Astrocyte (in vitro differentiated cells and primary cell): ENCODE results near the gene HSD3B2. TPM values are rescaled to one million over a fixed set of nuclear protein-coding genes. Genes with fewer than 3 reads are reported as not detected.

Source experiments
- DNase-seq: peaks from one replicate; pipeline ENCODE4 v3.0.0-alpha.2; 2010; ENCODE audit warnings: low read depth
- FAIRE-seq: peaks from 2 replicates; lab custom pipeline; 2011; peaks lifted over from hg19 to GRCh38; lab: Jason Lieb, UNC
- H2AFZ ChIP-seq: 2 replicates; pipeline ENCODE4 v1.6.0; 2012; ENCODE audit warnings: low read depth, low read length, inconsistent platforms
- H3K27ac ChIP-seq: 2 replicates; pipeline ENCODE4 v1.5.1; 2011; ENCODE audit warnings: low read depth, low read length, inconsistent platforms
- H3K27me3 ChIP-seq: 2 replicates; pipeline ENCODE4 v1.6.0; 2011; ENCODE audit warnings: low read length, inconsistent platforms; ENCODE audit not compliant: insufficient read depth
- H3K36me3 ChIP-seq: 2 replicates; pipeline ENCODE4 v1.5.1; 2011; ENCODE audit warnings: low read length, inconsistent platforms; ENCODE audit not compliant: insufficient read depth
- H3K4me1 ChIP-seq: 2 replicates; pipeline ENCODE4 v1.5.1; 2011; ENCODE audit warnings: low read length, inconsistent platforms; ENCODE audit not compliant: insufficient read depth
- H3K4me2 ChIP-seq: 2 replicates; pipeline ENCODE4 v1.6.0; 2012; ENCODE audit warnings: low read length, inconsistent platforms
- H3K4me3 ChIP-seq: 2 replicates; pipeline ENCODE4 v1.5.1; 2011; ENCODE audit warnings: low read depth, mild to moderate bottlenecking, low read length, inconsistent platforms; ENCODE audit not compliant: insufficient read depth
- H3K79me2 ChIP-seq: 2 replicates; pipeline ENCODE4 v1.6.0; 2012; ENCODE audit warnings: mild to moderate bottlenecking, low read length, inconsistent platforms; ENCODE audit not compliant: insufficient read depth
- H3K9ac ChIP-seq: 2 replicates; pipeline ENCODE4 v1.6.0; 2012; ENCODE audit warnings: mild to moderate bottlenecking, low read length, inconsistent platforms
- H3K9me3 ChIP-seq: 2 replicates; pipeline ENCODE4 v1.5.1; 2012; ENCODE audit warnings: low read depth, mild to moderate bottlenecking, low read length, inconsistent platforms; ENCODE audit not compliant: insufficient read depth
- H4K20me1 ChIP-seq: 2 replicates; pipeline ENCODE4 v1.6.0; 2012; ENCODE audit warnings: low read length, inconsistent platforms; ENCODE audit not compliant: insufficient read depth
- H3K27ac Mint-ChIP-seq: one replicate; pipeline ENCODE4 v1.8.0; 2021; ENCODE audit warnings: mild to moderate bottlenecking, mixed read lengths; ENCODE audit not compliant: unreplicated experiment
- H3K27me3 Mint-ChIP-seq: one replicate; pipeline ENCODE4 v1.8.0; 2021; ENCODE audit warnings: low read depth, mixed read lengths; ENCODE audit not compliant: unreplicated experiment
- H3K36me3 Mint-ChIP-seq: one replicate; pipeline ENCODE4 v1.8.0; 2021; ENCODE audit warnings: low read depth, mixed read lengths; ENCODE audit not compliant: unreplicated experiment
- H3K4me1 Mint-ChIP-seq: one replicate; pipeline ENCODE4 v1.8.0; 2021; ENCODE audit warnings: low read depth, mixed read lengths; ENCODE audit not compliant: unreplicated experiment
- H3K4me3 Mint-ChIP-seq: one replicate; pipeline ENCODE4 v1.8.0; 2021; ENCODE audit warnings: mild to moderate bottlenecking, moderate library complexity, mixed read lengths; ENCODE audit not compliant: unreplicated experiment
- H3K9me3 Mint-ChIP-seq: one replicate; pipeline ENCODE4 v1.8.0; 2021; ENCODE audit warnings: mild to moderate bottlenecking, mixed read lengths; ENCODE audit not compliant: unreplicated experiment
- EZH2 ChIP-seq: IDR thresholded peaks from 2 replicates; pipeline ENCODE4 v1.6.1; 2012; ENCODE audit warnings: mild to moderate bottlenecking, low read length, inconsistent platforms; ENCODE audit not compliant: insufficient read depth
- total RNA-seq: library from RNA; stranded (reverse); gene quantifications from 2 replicates; pipeline ENCODE4 v1.2.1, GENCODE V29; 2021
- TF ChIP-seq, protein P1 (sequence below): IDR thresholded peaks from 2 replicates; pipeline ENCODE4 v1.5.1; 2011; ENCODE audit warnings: low read depth, mild to moderate bottlenecking, inconsistent platforms, low read length, moderate library complexity; ENCODE audit not compliant: insufficient read depth

The HSD3B2 gene
- total RNA-seq, 1 donor from 2014 or later = not detected

DNA sequence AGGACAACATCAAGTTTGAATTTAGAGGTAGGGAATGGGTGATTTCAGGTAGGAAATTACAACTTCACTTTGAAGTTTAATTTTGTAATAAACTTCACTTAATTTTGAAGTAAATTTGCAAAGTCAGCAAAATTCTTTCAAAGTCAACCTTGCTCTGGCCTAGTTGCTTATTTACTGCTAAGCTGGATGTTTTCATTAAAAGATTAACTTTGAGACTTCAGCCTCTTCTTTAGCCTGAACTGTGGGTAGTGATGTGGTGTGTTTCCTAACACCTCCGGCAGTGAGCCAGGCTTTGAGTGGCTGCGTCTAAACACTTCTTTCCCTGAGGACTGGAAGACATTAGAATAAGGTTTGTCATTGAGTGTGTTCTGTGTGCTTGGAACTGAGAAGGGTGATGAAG lies 46.4 kb upstream of the HSD3B2 start, which contains the start of gene HAO2:
TSS of gene HAO2 (plus strand) at position 232 of the 400 bp plus-strand sequence. CDS start 12,301 bp downstream, outside the sequence.
- no peaks in the 10 kb centered on the region for H3K36me3 ChIP-seq
- no peak within 1 kb of the TSS for H3K9ac ChIP-seq
- H3K27me3 Mint-ChIP-seq = peaks cover 20% of the 10 kb centered on the region
- peaks cover 14% of the 10 kb centered on the region for H3K4me1 Mint-ChIP-seq
- no peak for FAIRE-seq
- no peaks in the 10 kb centered on the region for H4K20me1 ChIP-seq
- no peak within 1 kb of the TSS for H2AFZ ChIP-seq
- H3K4me2 ChIP-seq = no peak within 1 kb of the TSS
- no peaks in the 10 kb centered on the region for H3K9me3 ChIP-seq
- no peaks in the 10 kb centered on the region for H3K9me3 Mint-ChIP-seq
- no peaks in the 10 kb centered on the region for H3K36me3 Mint-ChIP-seq
- H3K27me3 ChIP-seq = peaks cover 7% of the 10 kb centered on the region
- no peak within 1 kb of the TSS for H3K27ac Mint-ChIP-seq
- H3K4me3 ChIP-seq = no peak within 1 kb of the TSS
- no peaks in the 10 kb centered on the region for H3K79me2 ChIP-seq
- no peak within 1 kb of the TSS for H3K27ac ChIP-seq
- no peak within 1 kb of the TSS for H3K4me3 Mint-ChIP-seq
- no peak for TF ChIP-seq EZH2
- TF ChIP-seq, protein P1, sequence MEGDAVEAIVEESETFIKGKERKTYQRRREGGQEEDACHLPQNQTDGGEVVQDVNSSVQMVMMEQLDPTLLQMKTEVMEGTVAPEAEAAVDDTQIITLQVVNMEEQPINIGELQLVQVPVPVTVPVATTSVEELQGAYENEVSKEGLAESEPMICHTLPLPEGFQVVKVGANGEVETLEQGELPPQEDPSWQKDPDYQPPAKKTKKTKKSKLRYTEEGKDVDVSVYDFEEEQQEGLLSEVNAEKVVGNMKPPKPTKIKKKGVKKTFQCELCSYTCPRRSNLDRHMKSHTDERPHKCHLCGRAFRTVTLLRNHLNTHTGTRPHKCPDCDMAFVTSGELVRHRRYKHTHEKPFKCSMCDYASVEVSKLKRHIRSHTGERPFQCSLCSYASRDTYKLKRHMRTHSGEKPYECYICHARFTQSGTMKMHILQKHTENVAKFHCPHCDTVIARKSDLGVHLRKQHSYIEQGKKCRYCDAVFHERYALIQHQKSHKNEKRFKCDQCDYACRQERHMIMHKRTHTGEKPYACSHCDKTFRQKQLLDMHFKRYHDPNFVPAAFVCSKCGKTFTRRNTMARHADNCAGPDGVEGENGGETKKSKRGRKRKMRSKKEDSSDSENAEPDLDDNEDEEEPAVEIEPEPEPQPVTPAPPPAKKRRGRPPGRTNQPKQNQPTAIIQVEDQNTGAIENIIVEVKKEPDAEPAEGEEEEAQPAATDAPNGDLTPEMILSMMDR = no peak
- no peaks in the 10 kb centered on the region for H3K4me1 ChIP-seq
- DNase-seq = no peak

DNA sequence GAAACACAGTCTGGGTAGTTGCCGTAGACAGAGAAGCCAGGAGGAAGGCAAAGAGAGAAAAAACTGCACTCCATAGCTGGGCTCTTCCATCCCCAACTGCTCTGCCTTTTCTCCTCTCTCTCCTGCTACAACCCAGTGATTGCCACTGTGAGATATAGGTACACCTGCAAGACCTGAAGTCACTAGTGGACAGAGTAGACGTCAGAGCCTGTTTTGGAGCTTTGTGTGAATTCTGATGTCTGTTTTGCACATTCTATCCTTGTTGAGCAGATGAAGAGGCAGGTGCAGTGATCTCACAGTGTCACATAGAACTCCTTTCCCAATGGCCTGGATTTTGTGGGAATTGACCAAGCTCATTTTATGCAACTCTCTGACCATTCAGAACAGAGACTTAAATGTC lies 44.2 kb upstream of the HSD3B2 start:
- TF ChIP-seq EZH2 = no peak
- TF ChIP-seq, protein P1 = no peak
- Histone ChIP-seq H2AFZ (no peak overlapping the region), H3K27me3 (peaks cover 7% of the 10 kb centered on the region), H3K27ac (no peak overlapping the region), H3K9ac (no peak overlapping the region), H3K4me2 (no peak overlapping the region), H3K4me3 (no peak overlapping the region), H3K4me1 (no peaks in the 10 kb centered on the region), H3K9me3 (no peaks in the 10 kb centered on the region), H4K20me1 (no peaks in the 10 kb centered on the region), H3K36me3 (no peaks in the 10 kb centered on the region), H3K79me2 (no peaks in the 10 kb centered on the region)
- Mint-ChIP-seq H3K4me3 (no peak overlapping the region), H3K36me3 (no peaks in the 10 kb centered on the region), H3K27ac (no peak overlapping the region), H3K9me3 (no peaks in the 10 kb centered on the region), H3K27me3 (peaks cover 20% of the 10 kb centered on the region), H3K4me1 (peaks cover 24% of the 10 kb centered on the region)
- FAIRE-seq = no peak
- no peak for DNase-seq

DNA sequence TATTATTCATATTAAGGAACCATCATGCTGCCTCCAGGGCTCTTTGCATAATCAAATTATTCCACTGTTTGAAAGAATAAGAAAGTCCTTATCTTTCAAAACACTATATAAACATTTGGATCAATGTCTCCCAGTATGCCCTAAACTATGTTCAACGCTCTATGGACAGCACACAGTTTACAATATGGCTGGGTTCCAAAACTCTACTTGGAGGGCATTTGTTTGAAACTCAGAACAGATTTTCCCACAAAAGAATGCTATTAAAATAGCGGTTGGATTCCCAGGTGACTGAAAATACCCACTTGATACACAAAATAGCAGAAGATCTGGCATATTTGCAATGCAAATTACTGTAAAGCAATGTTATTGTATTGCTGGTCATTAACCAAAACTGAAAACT lies 43.1 kb upstream of the HSD3B2 start:
- no peaks in the 10 kb centered on the region for H3K9me3 Mint-ChIP-seq
- no peaks in the 10 kb centered on the region for H3K4me1 ChIP-seq
- H3K27ac Mint-ChIP-seq = no peak overlapping the region
- no peak overlapping the region for H3K9ac ChIP-seq
- no peaks in the 10 kb centered on the region for H4K20me1 ChIP-seq
- H3K4me2 ChIP-seq = no peak overlapping the region
- FAIRE-seq (no peak), DNase-seq (no peak)
- H2AFZ ChIP-seq = no peak overlapping the region
- H3K9me3 ChIP-seq = no peaks in the 10 kb centered on the region
- H3K4me1 Mint-ChIP-seq = peaks cover 24% of the 10 kb centered on the region
- TF ChIP-seq, protein P1 = no peak
- no peak for TF ChIP-seq EZH2
- no peak overlapping the region for H3K4me3 ChIP-seq
- H3K79me2 ChIP-seq = no peaks in the 10 kb centered on the region
- no peak overlapping the region for H3K4me3 Mint-ChIP-seq
- peaks cover 7% of the 10 kb centered on the region for H3K27me3 ChIP-seq
- no peaks in the 10 kb centered on the region for H3K36me3 Mint-ChIP-seq
- peaks cover 18% of the 10 kb centered on the region for H3K27me3 Mint-ChIP-seq
- H3K36me3 ChIP-seq = no peaks in the 10 kb centered on the region
- H3K27ac ChIP-seq = no peak overlapping the region
